ENCODE measurements around the gene PSMB9. TPM values are rescaled to one million over a fixed set of nuclear protein-coding genes. Genes with fewer than 3 reads are reported as not detected.

Gene PSMB9
- total and polyA plus RNA-seq, 2 experiments from 2014 or later: 3.3 TPM; not detected in 1

- TF ChIP-seq EZH2phosphoT487 (IDR thresholded peaks at IDR 0.05; ENCODE audit: low read depth, severe bottlenecking, unreplicated experiment): no peak
- TF ChIP-seq EZH2 (IDR thresholded peaks at IDR 0.05; ENCODE audit: borderline replicate concordance): no peak
- no peak for TF ChIP-seq CTCF (IDR thresholded peaks at IDR 0.05; ENCODE audit: poor library complexity)
- Histone ChIP-seq H3K27ac (no peak overlapping the region), H3K4me3 (no peak overlapping the region), H2AFZ (no peak overlapping the region), H3K27me3 (no peaks in the 10 kb centered on the region), H3K79me2 (no peaks in the 10 kb centered on the region), H3K36me3 (replicated peaks; ENCODE audit: insufficient read depth, low read depth) (no peaks in the 10 kb centered on the region), H3K9me3 (ENCODE audit: low read depth) (no peaks in the 10 kb centered on the region), H3K4me2 (no peak overlapping the region), H4K20me1 (ENCODE audit: insufficient read depth, poor library complexity, severe bottlenecking) (no peaks in the 10 kb centered on the region), H3K4me1 (ENCODE audit: insufficient read depth) (peaks cover 2% of the 10 kb centered on the region), H3K9me2 (replicated peaks; ENCODE audit: insufficient read depth) (no peaks in the 10 kb centered on the region)
- WGBS (ENCODE audit: low lambda C conversion rate, missing lambda C conversion rate): 83% methylated on average over 13 of the region's 13 CpGs
- DNase-seq (ENCODE audit: low spot score): no peak
Measured at GRCh38 chr6:32832535-32832934, 21.5 kb upstream of the PSMB9 start.

GRCh38 chr6:32833664-32834063, 20.3 kb upstream of the PSMB9 start:
- no peak for TF ChIP-seq CTCF (IDR thresholded peaks at IDR 0.05; ENCODE audit: poor library complexity)
- no peak for TF ChIP-seq EZH2 (IDR thresholded peaks at IDR 0.05; ENCODE audit: borderline replicate concordance)
- TF ChIP-seq EZH2phosphoT487 (IDR thresholded peaks at IDR 0.05; ENCODE audit: low read depth, severe bottlenecking, unreplicated experiment): no peak
- H3K9me3 ChIP-seq (ENCODE audit: low read depth): no peaks in the 10 kb centered on the region
- no peak overlapping the region for H3K27ac ChIP-seq
- no peaks in the 10 kb centered on the region for H4K20me1 ChIP-seq (ENCODE audit: insufficient read depth, poor library complexity, severe bottlenecking)
- no peaks in the 10 kb centered on the region for H3K27me3 ChIP-seq
- H3K4me3 ChIP-seq: no peak overlapping the region
- peaks cover 7% of the 10 kb centered on the region for H3K4me1 ChIP-seq (ENCODE audit: insufficient read depth)
- WGBS (ENCODE audit: low lambda C conversion rate, missing lambda C conversion rate): 92% methylated on average over 5 of the region's 5 CpGs
- no peak for DNase-seq (ENCODE audit: low spot score)
- no peak overlapping the region for H2AFZ ChIP-seq
- H3K9me2 ChIP-seq (replicated peaks; ENCODE audit: insufficient read depth): no peaks in the 10 kb centered on the region
- H3K79me2 ChIP-seq: no peaks in the 10 kb centered on the region
- H3K36me3 ChIP-seq (replicated peaks; ENCODE audit: insufficient read depth, low read depth): no peaks in the 10 kb centered on the region
- H3K4me2 ChIP-seq: no peak overlapping the region

- no peaks in the 10 kb centered on the region for H4K20me1 ChIP-seq (ENCODE audit: insufficient read depth, poor library complexity, severe bottlenecking)
- H3K27me3 ChIP-seq: no peaks in the 10 kb centered on the region
- H3K4me1 ChIP-seq (ENCODE audit: insufficient read depth): peaks cover 7% of the 10 kb centered on the region
- DNase-seq (ENCODE audit: low spot score): no peak
- no peak overlapping the region for H3K4me2 ChIP-seq
- no peak overlapping the region for H3K4me3 ChIP-seq
- no peak for TF ChIP-seq CTCF (IDR thresholded peaks at IDR 0.05; ENCODE audit: poor library complexity)
- TF ChIP-seq EZH2 (IDR thresholded peaks at IDR 0.05; ENCODE audit: borderline replicate concordance): no peak
- TF ChIP-seq EZH2phosphoT487 (IDR thresholded peaks at IDR 0.05; ENCODE audit: low read depth, severe bottlenecking, unreplicated experiment): no peak
- H3K36me3 ChIP-seq (replicated peaks; ENCODE audit: insufficient read depth, low read depth): no peaks in the 10 kb centered on the region
- no peaks in the 10 kb centered on the region for H3K79me2 ChIP-seq
- H3K9me3 ChIP-seq (ENCODE audit: low read depth): no peaks in the 10 kb centered on the region
- H3K9me2 ChIP-seq (replicated peaks; ENCODE audit: insufficient read depth): no peaks in the 10 kb centered on the region
- no peak overlapping the region for H3K27ac ChIP-seq
- H2AFZ ChIP-seq: no peak overlapping the region
- WGBS (ENCODE audit: low lambda C conversion rate, missing lambda C conversion rate): 94% methylated on average over 16 of the region's 16 CpGs
Measured at GRCh38 chr6:32835167-32835893, 18.7 kb upstream of the PSMB9 start.
